PC-3 (cell line): ENCODE measurements around the gene MATN1.

ENCODE experiments used
- EZH2phosphoT487 ChIP-seq: fragments of 300-600 bp; sonication (generic); IDR thresholded peaks from 2 replicates; pipeline ENCODE4 v1.6.1; 2018; ENCODE audit warnings: mild to moderate bottlenecking, antibody characterized with exemption, low read length, borderline replicate concordance
- TF ChIP-seq, protein P1 (sequence below): fragments of 300-600 bp; sonication (generic); conservative IDR thresholded peaks from 2 replicates; pipeline ENCODE4 v1.5.1; 2017; ENCODE audit warnings: antibody characterized with exemption, low read depth, mild to moderate bottlenecking, low read length

- no peak for TF ChIP-seq EZH2phosphoT487
- TF ChIP-seq, protein P1, sequence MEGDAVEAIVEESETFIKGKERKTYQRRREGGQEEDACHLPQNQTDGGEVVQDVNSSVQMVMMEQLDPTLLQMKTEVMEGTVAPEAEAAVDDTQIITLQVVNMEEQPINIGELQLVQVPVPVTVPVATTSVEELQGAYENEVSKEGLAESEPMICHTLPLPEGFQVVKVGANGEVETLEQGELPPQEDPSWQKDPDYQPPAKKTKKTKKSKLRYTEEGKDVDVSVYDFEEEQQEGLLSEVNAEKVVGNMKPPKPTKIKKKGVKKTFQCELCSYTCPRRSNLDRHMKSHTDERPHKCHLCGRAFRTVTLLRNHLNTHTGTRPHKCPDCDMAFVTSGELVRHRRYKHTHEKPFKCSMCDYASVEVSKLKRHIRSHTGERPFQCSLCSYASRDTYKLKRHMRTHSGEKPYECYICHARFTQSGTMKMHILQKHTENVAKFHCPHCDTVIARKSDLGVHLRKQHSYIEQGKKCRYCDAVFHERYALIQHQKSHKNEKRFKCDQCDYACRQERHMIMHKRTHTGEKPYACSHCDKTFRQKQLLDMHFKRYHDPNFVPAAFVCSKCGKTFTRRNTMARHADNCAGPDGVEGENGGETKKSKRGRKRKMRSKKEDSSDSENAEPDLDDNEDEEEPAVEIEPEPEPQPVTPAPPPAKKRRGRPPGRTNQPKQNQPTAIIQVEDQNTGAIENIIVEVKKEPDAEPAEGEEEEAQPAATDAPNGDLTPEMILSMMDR: no peak
Observed at GRCh38 chr1:30735124-30735523, 11.7 kb upstream of the MATN1 start.
